Stimulated activated CD4-positive, alpha-beta T cell treated with anti-CD3 and anti-CD28 coated beads, Interleukin-1b, Interleukin-23, amount 100 ng/mL, for 1 hour (primary cell): ENCODE results near the gene ACIN1.
A peak's percentile ranks its signal among the peaks of the same experiment; 100 is the strongest.

ENCODE experiments used
- DNase-seq, 2 donors: peaks; one replicate each; pipeline ENCODE4 v3.0.0-alpha.2; 2020; ENCODE audit warnings: low read depth in 2 of 2

ACIN1 gene

GRCh38 chr14:23058654-23059504 is 36.1 kb downstream of the ACIN1 start:
- DNase-seq, result no peak

GRCh38 chr14:23057757-23058653 is 36.9 kb downstream of the ACIN1 start:
- DNase-seq, result peak; percentile 77 to 84

GRCh38 chr14:23056956-23057756 is 37.8 kb downstream of the ACIN1 start, which contains the start of gene CDH24:
Gene CDH24, minus strand, starts transcription at chr14:23057520. Its CDS starts 1,787 bp downstream, at chr14:23055733.
- peak in 1 of 2 donors; percentile 40 for DNase-seq

GRCh38 chr14:23056145-23056955 is 38.6 kb downstream of the ACIN1 start:
- DNase-seq, result peak; percentile 18 to 53

GRCh38 chr14:23055621-23056144 is 39.3 kb downstream of the ACIN1 start:
- DNase-seq, result no peak

GRCh38 chr14:23055147-23055550 is 39.8 kb downstream of the ACIN1 start:
- DNase-seq, result no peak

- DNase-seq, result peak in 1 of 2 donors; percentile 23
Measured at GRCh38 chr14:23054000-23054811, 40.7 kb downstream of the ACIN1 start.

GRCh38 chr14:23053426-23053825 is 41.5 kb downstream of the ACIN1 start:
- no peak for DNase-seq

- no peak for DNase-seq
Measured at GRCh38 chr14:23052671-23053070, 42.3 kb downstream of the ACIN1 start.

GRCh38 chr14:23052182-23052623 is 42.7 kb downstream of the ACIN1 start:
- no peak for DNase-seq

GRCh38 chr14:23051141-23052057 is 43.5 kb downstream of the ACIN1 start:
- no peak for DNase-seq

GRCh38 chr14:23049011-23049410 is 45.9 kb downstream of the ACIN1 start:
- DNase-seq, result no peak

- DNase-seq, result no peak
Measured at GRCh38 chr14:23047751-23048693, 46.9 kb downstream of the ACIN1 start.

- no peak for DNase-seq
Measured at GRCh38 chr14:23047034-23047634, 47.8 kb downstream of the ACIN1 start.

GRCh38 chr14:23045419-23046357 is 49.2 kb downstream of the ACIN1 start:
- DNase-seq, result no peak

GRCh38 chr14:23044840-23045239 is 50.1 kb downstream of the ACIN1 start:
- DNase-seq, result no peak
